ENCODE measurements around the gene PEX16. TPM values are rescaled to one million over a fixed set of nuclear protein-coding genes. Genes with fewer than 3 reads are reported as not detected.

Gene PEX16
- polyA plus RNA-seq, 2 donors = 18.9 to 29.1 TPM

- no peak overlapping the region for H3K4me3 ChIP-seq (ENCODE audit: low read depth in 1 of 2, low read length in 2 of 2)
Measured at GRCh38 chr11:45884596-45885185, 33.0 kb downstream of the PEX16 start.

GRCh38 chr11:45881708-45882368, 35.8 kb downstream of the PEX16 start:
- peaks cover 6 to 8% of the 10 kb centered on the region in 2 donors for H3K4me1 ChIP-seq (ENCODE audit: control insufficient read depth in 2 of 2, insufficient read depth in 2 of 2, low read length in 1 of 2)
- peaks cover 12 to 25% of the 10 kb centered on the region in 2 donors for H3K36me3 ChIP-seq (ENCODE audit: control insufficient read depth in 2 of 2, insufficient read depth in 2 of 2, low read length in 1 of 2)
- no peaks in the 10 kb centered on the region for H3K9me3 ChIP-seq (ENCODE audit: control insufficient read depth in 2 of 2, insufficient read depth in 1 of 2, low read depth in 1 of 2, low read length in 1 of 2)
- no peak overlapping the region for H3K27ac ChIP-seq (ENCODE audit: low read depth in 2 of 2, low read length in 1 of 2)
- H3K27me3 ChIP-seq (ENCODE audit: control insufficient read depth in 1 of 2, insufficient read depth in 2 of 2, low read length in 2 of 2) = no peaks in the 10 kb centered on the region
- 76 to 85% methylated on average over 6 of the region's 6 CpGs for WGBS, 2 donors
- no peak overlapping the region for H3K4me3 ChIP-seq (ENCODE audit: low read depth in 1 of 2, low read length in 2 of 2)

More at GRCh38 chr11:45884596-45885185, 33.0 kb downstream of the PEX16 start:
- Histone ChIP-seq H3K27ac (ENCODE audit: low read depth in 2 of 2, low read length in 1 of 2) (no peak overlapping the region), H3K27me3 (ENCODE audit: control insufficient read depth in 1 of 2, insufficient read depth in 2 of 2, low read length in 2 of 2) (no peaks in the 10 kb centered on the region), H3K9me3 (ENCODE audit: control insufficient read depth in 2 of 2, insufficient read depth in 1 of 2, low read depth in 1 of 2, low read length in 1 of 2) (no peaks in the 10 kb centered on the region), H3K4me1 (ENCODE audit: control insufficient read depth in 2 of 2, insufficient read depth in 2 of 2, low read length in 1 of 2) (peaks cover 6 to 8% of the 10 kb centered on the region in 2 donors), H3K36me3 (ENCODE audit: control insufficient read depth in 2 of 2, insufficient read depth in 2 of 2, low read length in 1 of 2) (peaks cover 12 to 22% of the 10 kb centered on the region in 2 donors)
- WGBS, 2 donors = 87 to 88% methylated on average over 10 of the region's 10 CpGs

- H3K9me3 ChIP-seq (ENCODE audit: control insufficient read depth in 2 of 2, insufficient read depth in 1 of 2, low read depth in 1 of 2, low read length in 1 of 2) = no peaks in the 10 kb centered on the region
- no peaks in the 10 kb centered on the region for H3K27me3 ChIP-seq (ENCODE audit: control insufficient read depth in 1 of 2, insufficient read depth in 2 of 2, low read length in 2 of 2)
- peaks cover 3 to 4% of the 10 kb centered on the region in 2 donors for H3K4me1 ChIP-seq (ENCODE audit: control insufficient read depth in 2 of 2, insufficient read depth in 2 of 2, low read length in 1 of 2)
- no peak overlapping the region for H3K4me3 ChIP-seq (ENCODE audit: low read depth in 1 of 2, low read length in 2 of 2)
- peaks cover 12 to 25% of the 10 kb centered on the region in 2 donors for H3K36me3 ChIP-seq (ENCODE audit: control insufficient read depth in 2 of 2, insufficient read depth in 2 of 2, low read length in 1 of 2)
- WGBS, 2 donors = 83% methylated on average over 15 of the region's 15 CpGs
- no peak overlapping the region for H3K27ac ChIP-seq (ENCODE audit: low read depth in 2 of 2, low read length in 1 of 2)
Measured at GRCh38 chr11:45880772-45881570, 36.7 kb downstream of the PEX16 start.

GRCh38 chr11:45879803-45880686, 37.6 kb downstream of the PEX16 start:
- Histone ChIP-seq H3K27me3 (ENCODE audit: control insufficient read depth in 1 of 2, insufficient read depth in 2 of 2, low read length in 2 of 2) (no peaks in the 10 kb centered on the region), H3K9me3 (ENCODE audit: control insufficient read depth in 2 of 2, insufficient read depth in 1 of 2, low read depth in 1 of 2, low read length in 1 of 2) (no peaks in the 10 kb centered on the region), H3K27ac (ENCODE audit: low read depth in 2 of 2, low read length in 1 of 2) (no peak overlapping the region), H3K4me3 (ENCODE audit: low read depth in 1 of 2, low read length in 2 of 2) (no peak overlapping the region), H3K4me1 (ENCODE audit: control insufficient read depth in 2 of 2, insufficient read depth in 2 of 2, low read length in 1 of 2) (no peaks in the 10 kb centered on the region), H3K36me3 (ENCODE audit: control insufficient read depth in 2 of 2, insufficient read depth in 2 of 2, low read length in 1 of 2) (peaks cover 12 to 25% of the 10 kb centered on the region in 2 donors)
- 79 to 80% methylated on average over 7 of the region's 7 CpGs for WGBS, 2 donors

- H3K27ac ChIP-seq (ENCODE audit: low read depth in 2 of 2, low read length in 1 of 2) = no peak overlapping the region
- H3K27me3 ChIP-seq (ENCODE audit: control insufficient read depth in 1 of 2, insufficient read depth in 2 of 2, low read length in 2 of 2) = no peaks in the 10 kb centered on the region
- H3K4me3 ChIP-seq (ENCODE audit: low read depth in 1 of 2, low read length in 2 of 2) = no peak overlapping the region
- peaks cover 12 to 25% of the 10 kb centered on the region in 2 donors for H3K36me3 ChIP-seq (ENCODE audit: control insufficient read depth in 2 of 2, insufficient read depth in 2 of 2, low read length in 1 of 2)
- H3K9me3 ChIP-seq (ENCODE audit: control insufficient read depth in 2 of 2, insufficient read depth in 1 of 2, low read depth in 1 of 2, low read length in 1 of 2) = no peaks in the 10 kb centered on the region
- WGBS, 2 donors = 94 to 95% methylated on average over 3 of the region's 3 CpGs
- no peaks in the 10 kb centered on the region for H3K4me1 ChIP-seq (ENCODE audit: control insufficient read depth in 2 of 2, insufficient read depth in 2 of 2, low read length in 1 of 2)
Measured at GRCh38 chr11:45877845-45878244, 39.8 kb downstream of the PEX16 start.

- Histone ChIP-seq H3K27ac (ENCODE audit: low read depth in 2 of 2, low read length in 1 of 2) (no peak overlapping the region), H3K4me3 (ENCODE audit: low read depth in 1 of 2, low read length in 2 of 2) (no peak overlapping the region), H3K27me3 (ENCODE audit: control insufficient read depth in 1 of 2, insufficient read depth in 2 of 2, low read length in 2 of 2) (no peaks in the 10 kb centered on the region), H3K9me3 (ENCODE audit: control insufficient read depth in 2 of 2, insufficient read depth in 1 of 2, low read depth in 1 of 2, low read length in 1 of 2) (no peaks in the 10 kb centered on the region), H3K36me3 (ENCODE audit: control insufficient read depth in 2 of 2, insufficient read depth in 2 of 2, low read length in 1 of 2) (peaks cover 12 to 20% of the 10 kb centered on the region in 2 donors), H3K4me1 (ENCODE audit: control insufficient read depth in 2 of 2, insufficient read depth in 2 of 2, low read length in 1 of 2) (no peaks in the 10 kb centered on the region)
- 84 to 88% methylated on average over 8 of the region's 8 CpGs for whole genome bisulfite sequencing, 2 donors
Measured at GRCh38 chr11:45877221-45877620, 40.5 kb downstream of the PEX16 start.

- 68 to 70% methylated on average over 6 of the region's 6 CpGs for WGBS, 2 donors
- Histone ChIP-seq H3K27ac (ENCODE audit: low read depth in 2 of 2, low read length in 1 of 2) (no peak overlapping the region), H3K36me3 (ENCODE audit: control insufficient read depth in 2 of 2, insufficient read depth in 2 of 2, low read length in 1 of 2) (peaks cover 11 to 19% of the 10 kb centered on the region in 2 donors)
Measured at GRCh38 chr11:45876401-45876800, 41.3 kb downstream of the PEX16 start.

GRCh38 chr11:45872651-45873356, 44.9 kb downstream of the PEX16 start:
- 70% methylated on average over 9 of the region's 9 CpGs for WGBS, 2 donors
- Histone ChIP-seq H3K9me3 (ENCODE audit: control insufficient read depth in 2 of 2, insufficient read depth in 1 of 2, low read depth in 1 of 2, low read length in 1 of 2) (no peaks in the 10 kb centered on the region), H3K27ac (ENCODE audit: low read depth in 2 of 2, low read length in 1 of 2) (no peak overlapping the region), H3K36me3 (ENCODE audit: control insufficient read depth in 2 of 2, insufficient read depth in 2 of 2, low read length in 1 of 2) (peaks cover 17 to 34% of the 10 kb centered on the region in 2 donors), H3K27me3 (ENCODE audit: control insufficient read depth in 1 of 2, insufficient read depth in 2 of 2, low read length in 2 of 2) (no peaks in the 10 kb centered on the region), H3K4me3 (ENCODE audit: low read depth in 1 of 2, low read length in 2 of 2) (no peak overlapping the region), H3K4me1 (ENCODE audit: control insufficient read depth in 2 of 2, insufficient read depth in 2 of 2, low read length in 1 of 2) (no peaks in the 10 kb centered on the region)

More at GRCh38 chr11:45876401-45876800, 41.3 kb downstream of the PEX16 start:
- Histone ChIP-seq H3K4me3 (ENCODE audit: low read depth in 1 of 2, low read length in 2 of 2) (no peak overlapping the region), H3K27me3 (ENCODE audit: control insufficient read depth in 1 of 2, insufficient read depth in 2 of 2, low read length in 2 of 2) (no peaks in the 10 kb centered on the region), H3K9me3 (ENCODE audit: control insufficient read depth in 2 of 2, insufficient read depth in 1 of 2, low read depth in 1 of 2, low read length in 1 of 2) (no peaks in the 10 kb centered on the region), H3K4me1 (ENCODE audit: control insufficient read depth in 2 of 2, insufficient read depth in 2 of 2, low read length in 1 of 2) (no peaks in the 10 kb centered on the region)
